B cell (primary cell): ENCODE measurements around the gene SIL1.

Experiments used
- CTCF ChIP-seq: fragments of 200-600 bp; IDR thresholded peaks from one replicate; pipeline ENCODE4 v1.8.0; 2022; ENCODE audit warnings: antibody characterized with exemption, mild to moderate bottlenecking
- EZH2 ChIP-seq: IDR thresholded peaks from 2 replicates; pipeline ENCODE4 v1.6.1; 2012; ENCODE audit warnings: borderline replicate concordance, low read depth, mild to moderate bottlenecking, moderate library complexity, low read length; ENCODE audit not compliant: insufficient read depth, poor library complexity, severe bottlenecking

DNA sequence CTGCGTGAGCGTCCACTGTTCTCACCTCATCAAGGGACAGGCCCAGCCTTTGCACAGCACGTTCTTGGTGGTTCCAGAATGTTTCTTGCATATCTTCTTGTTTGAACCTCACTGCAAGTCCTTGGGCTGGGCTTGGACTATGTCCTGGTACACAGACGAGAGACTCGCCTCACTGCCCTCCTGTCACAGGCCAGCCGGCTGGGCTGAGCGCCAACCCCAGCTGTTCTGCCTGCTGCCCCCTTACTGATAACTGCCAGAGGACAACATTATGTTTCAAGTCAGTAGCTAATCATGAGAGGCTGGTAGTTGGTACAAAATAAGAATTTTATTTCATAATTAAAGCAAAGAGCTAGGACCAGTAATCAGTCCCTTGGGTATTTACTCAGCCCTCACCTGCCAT lies 270.2 kb downstream of the SIL1 start:
- TF ChIP-seq CTCF (no peak), EZH2 (no peak)
